Ishikawa (cell line): Measurements from ENCODE around the gene COMMD9.

Experiments
- CEBPB ChIP-seq: IDR thresholded peaks from 2 replicates; pipeline ENCODE4 v1.6.1; 2012
- NFIC ChIP-seq: IDR thresholded peaks from 2 replicates; pipeline ENCODE4 v1.6.1; 2012
- RAD21 ChIP-seq: IDR thresholded peaks from 2 replicates; pipeline ENCODE4 v1.6.1; 2012; ENCODE audit warnings: low read depth
- TAF1 ChIP-seq: IDR thresholded peaks from 2 replicates; pipeline ENCODE4 v1.6.1; 2012; ENCODE audit warnings: low read depth, mild to moderate bottlenecking
- TCF12 ChIP-seq: IDR thresholded peaks from 2 replicates; pipeline ENCODE4 v1.6.1; 2012; ENCODE audit warnings: low read depth
- YY1 ChIP-seq: IDR thresholded peaks from 2 replicates; pipeline ENCODE4 v1.6.1; 2012; ENCODE audit warnings: low read depth

DNA sequence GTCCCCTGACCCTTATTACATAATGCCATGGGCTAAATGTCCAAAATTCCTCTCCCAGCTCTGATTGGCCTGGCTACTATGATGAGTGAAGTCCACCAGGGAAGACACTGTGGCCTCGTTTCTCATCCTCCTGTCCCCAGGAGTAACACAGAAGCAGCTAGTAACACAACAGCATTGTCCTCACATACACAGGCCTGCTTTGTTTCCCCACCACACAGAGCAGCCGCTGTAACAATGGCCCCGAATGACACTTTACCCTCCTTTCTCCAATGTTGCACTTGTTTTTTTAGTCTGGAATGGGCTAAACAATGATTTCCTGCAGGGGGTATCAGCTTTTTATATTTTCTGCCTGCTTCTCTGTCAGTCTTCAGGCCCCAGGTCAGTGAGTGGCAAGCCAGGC lies 6.7 kb upstream of the COMMD9 start, which contains the start of gene PRR5L:
- no peak for TF ChIP-seq TAF1
- no peak for TF ChIP-seq RAD21
- no peak for TF ChIP-seq CEBPB
- TF ChIP-seq TCF12 = no peak
- no peak for TF ChIP-seq NFIC
- no peak for TF ChIP-seq YY1
